ENCODE measurements around the gene CLEC7A. TPM values are rescaled to one million over a fixed set of nuclear protein-coding genes. Genes with fewer than 3 reads are reported as not detected.

CLEC7A gene
- total RNA-seq, 1 donor from 2014 or later, result 51.1 TPM

- H3K4me1 ChIP-seq, result no peaks in the 10 kb centered on the region
- ATAC-seq (no peak), DNase-seq (no peak)
- H3K27me3 ChIP-seq, result no peaks in the 10 kb centered on the region
- no peaks in the 10 kb centered on the region for H3K9me3 ChIP-seq
- peak within 1 kb of the TSS; percentile 1 for H3K27ac ChIP-seq
- intact Hi-C loops (cut with DNase I), result no loop called here
- TF ChIP-seq CTCF (IDR thresholded peaks at IDR 0.05), result no peak
- H3K4me3 ChIP-seq, result peak within 1 kb of the TSS; percentile 33
- H3K36me3 ChIP-seq, result no peaks in the 10 kb centered on the region
Measured at GRCh38 chr12:10171973-10172728, 42.2 kb upstream of the CLEC7A start, which contains the start of gene OLR1. Gene OLR1 (minus strand): TSS chr12:10172132. CDS start chr12:10172077, 55 bp downstream.

GRCh38 chr12:10170216-10170615, 40.2 kb upstream of the CLEC7A start:
- no peaks in the 10 kb centered on the region for H3K4me1 ChIP-seq
- no peaks in the 10 kb centered on the region for H3K27me3 ChIP-seq
- H3K36me3 ChIP-seq, result no peaks in the 10 kb centered on the region
- DNase-seq, result no peak
- H3K4me3 ChIP-seq, result peak overlapping the region; percentile 33
- H3K9me3 ChIP-seq, result no peaks in the 10 kb centered on the region
- intact Hi-C loops (cut with DNase I), result no loop called here
- no peak for TF ChIP-seq CTCF (IDR thresholded peaks at IDR 0.05)
- H3K27ac ChIP-seq, result peak overlapping the region; percentile 1
- ATAC-seq, result no peak

GRCh38 chr12:10169104-10169503, 39.1 kb upstream of the CLEC7A start:
- no peak for ATAC-seq
- Histone ChIP-seq H3K36me3 (no peaks in the 10 kb centered on the region), H3K4me3 (peak overlapping the region; percentile 33), H3K4me1 (no peaks in the 10 kb centered on the region), H3K9me3 (no peaks in the 10 kb centered on the region), H3K27ac (no peak overlapping the region), H3K27me3 (no peaks in the 10 kb centered on the region)
- TF ChIP-seq CTCF (IDR thresholded peaks at IDR 0.05), result no peak
- intact Hi-C loops (cut with DNase I), result no loop called here
- DNase-seq, result no peak

GRCh38 chr12:10167599-10167998, 37.6 kb upstream of the CLEC7A start:
- Histone ChIP-seq H3K27me3 (no peaks in the 10 kb centered on the region), H3K36me3 (no peaks in the 10 kb centered on the region), H3K9me3 (no peaks in the 10 kb centered on the region), H3K27ac (peak overlapping the region; percentile 69), H3K4me3 (no peak overlapping the region), H3K4me1 (no peaks in the 10 kb centered on the region)
- intact Hi-C loops (cut with DNase I), result no loop called here
- DNase-seq (no peak), ATAC-seq (peak; percentile 82)
- no peak for TF ChIP-seq CTCF (IDR thresholded peaks at IDR 0.05)

DNA sequence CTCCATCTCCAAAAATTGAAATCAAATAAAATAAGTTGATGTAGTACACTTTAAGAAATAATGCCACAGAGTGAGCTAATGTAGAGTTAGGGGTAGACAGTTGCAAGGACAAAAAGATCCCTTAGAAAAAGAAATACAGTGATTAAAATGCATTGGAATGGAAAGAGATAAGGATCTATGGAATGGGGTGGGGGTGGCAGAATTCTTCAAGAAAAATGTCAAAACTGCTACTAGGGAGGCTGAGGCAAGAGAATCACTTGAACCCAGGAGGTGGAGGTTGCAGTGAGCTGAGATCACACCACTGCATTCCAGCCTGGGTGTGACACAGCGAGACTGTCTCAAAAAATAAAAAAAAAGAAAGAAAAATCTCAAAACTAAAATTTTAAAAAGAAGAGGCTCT, 35.4 kb upstream of the CLEC7A start:
- H3K4me3 ChIP-seq, result no peak overlapping the region

More for the DNA sequence above, 35.4 kb upstream of the CLEC7A start:
- Histone ChIP-seq H3K27me3 (no peaks in the 10 kb centered on the region), H3K36me3 (no peaks in the 10 kb centered on the region), H3K27ac (no peak overlapping the region), H3K9me3 (no peaks in the 10 kb centered on the region), H3K4me1 (no peaks in the 10 kb centered on the region)
- intact Hi-C loops (cut with DNase I), result no loop called here
- DNase-seq, result no peak
- no peak for TF ChIP-seq CTCF (IDR thresholded peaks at IDR 0.05)
- no peak for ATAC-seq

Data from upper lobe of right lung (tissue), 1 donor.